Measurements from ENCODE around the gene DHX38.

The DHX38 gene

GRCh38 chr16:72098936-72099335, 5.3 kb downstream of the DHX38 start:
- Histone ChIP-seq H3K27me3 (ENCODE audit: insufficient read depth, low read length) (no peaks in the 10 kb centered on the region), H3K4me3 (ENCODE audit: low read length) (no peak overlapping the region), H3K4me1 (ENCODE audit: insufficient read depth, low read length) (peaks cover 15% of the 10 kb centered on the region), H3K9me3 (ENCODE audit: low read length) (no peaks in the 10 kb centered on the region), H3K36me3 (ENCODE audit: insufficient read depth, low read length) (peaks cover 74% of the 10 kb centered on the region), H2AFZ (ENCODE audit: low read depth, low read length) (no peak overlapping the region)

- Histone ChIP-seq H3K36me3 (ENCODE audit: insufficient read depth, low read length) (peaks cover 78% of the 10 kb centered on the region), H3K9me3 (ENCODE audit: low read length) (no peaks in the 10 kb centered on the region), H3K4me3 (ENCODE audit: low read length) (no peak overlapping the region), H2AFZ (ENCODE audit: low read depth, low read length) (no peak overlapping the region), H3K4me1 (ENCODE audit: insufficient read depth, low read length) (peaks cover 15% of the 10 kb centered on the region), H3K27me3 (ENCODE audit: insufficient read depth, low read length) (no peaks in the 10 kb centered on the region)
Observed at GRCh38 chr16:72099377-72099818, 5.8 kb downstream of the DHX38 start.

- Histone ChIP-seq H3K27me3 (ENCODE audit: insufficient read depth, low read length) (no peaks in the 10 kb centered on the region), H3K4me3 (ENCODE audit: low read length) (no peak overlapping the region), H3K4me1 (ENCODE audit: insufficient read depth, low read length) (no peaks in the 10 kb centered on the region), H2AFZ (ENCODE audit: low read depth, low read length) (no peak overlapping the region), H3K36me3 (ENCODE audit: insufficient read depth, low read length) (peaks cover 93% of the 10 kb centered on the region), H3K9me3 (ENCODE audit: low read length) (no peaks in the 10 kb centered on the region)
Observed at GRCh38 chr16:72101195-72101594, 7.5 kb downstream of the DHX38 start.

GRCh38 chr16:72104905-72105304, 11.3 kb downstream of the DHX38 start:
- peaks cover 2% of the 10 kb centered on the region for H3K9me3 ChIP-seq (ENCODE audit: low read length)
- no peak overlapping the region for H2AFZ ChIP-seq (ENCODE audit: low read depth, low read length)
- H3K4me1 ChIP-seq (ENCODE audit: insufficient read depth, low read length) = no peaks in the 10 kb centered on the region
- H3K4me3 ChIP-seq (ENCODE audit: low read length) = no peak overlapping the region
- H3K27me3 ChIP-seq (ENCODE audit: insufficient read depth, low read length) = no peaks in the 10 kb centered on the region
- H3K36me3 ChIP-seq (ENCODE audit: insufficient read depth, low read length) = peaks cover 95% of the 10 kb centered on the region

- Histone ChIP-seq H3K9me3 (ENCODE audit: low read length) (peaks cover 2% of the 10 kb centered on the region), H3K27me3 (ENCODE audit: insufficient read depth, low read length) (no peaks in the 10 kb centered on the region), H3K4me1 (ENCODE audit: insufficient read depth, low read length) (no peaks in the 10 kb centered on the region), H3K4me3 (ENCODE audit: low read length) (no peak overlapping the region), H3K36me3 (ENCODE audit: insufficient read depth, low read length) (peaks cover 96% of the 10 kb centered on the region), H2AFZ (ENCODE audit: low read depth, low read length) (no peak overlapping the region)
Observed at GRCh38 chr16:72105978-72106377, 12.3 kb downstream of the DHX38 start.

GRCh38 chr16:72107371-72107770, 13.7 kb downstream of the DHX38 start:
- H3K9me3 ChIP-seq (ENCODE audit: low read length) = peaks cover 2% of the 10 kb centered on the region
- H3K4me1 ChIP-seq (ENCODE audit: insufficient read depth, low read length) = peaks cover 3% of the 10 kb centered on the region
- no peaks in the 10 kb centered on the region for H3K27me3 ChIP-seq (ENCODE audit: insufficient read depth, low read length)
- H3K4me3 ChIP-seq (ENCODE audit: low read length) = no peak overlapping the region
- H3K36me3 ChIP-seq (ENCODE audit: insufficient read depth, low read length) = peaks cover 96% of the 10 kb centered on the region
- H2AFZ ChIP-seq (ENCODE audit: low read depth, low read length) = no peak overlapping the region

- H3K4me3 ChIP-seq (ENCODE audit: low read length) = no peak overlapping the region
- H2AFZ ChIP-seq (ENCODE audit: low read depth, low read length) = no peak overlapping the region
- peaks cover 3% of the 10 kb centered on the region for H3K4me1 ChIP-seq (ENCODE audit: insufficient read depth, low read length)
- H3K9me3 ChIP-seq (ENCODE audit: low read length) = peaks cover 2% of the 10 kb centered on the region
- no peaks in the 10 kb centered on the region for H3K27me3 ChIP-seq (ENCODE audit: insufficient read depth, low read length)
- peaks cover 94% of the 10 kb centered on the region for H3K36me3 ChIP-seq (ENCODE audit: insufficient read depth, low read length)
Observed at GRCh38 chr16:72108353-72109102, 14.9 kb downstream of the DHX38 start.

GRCh38 chr16:72109300-72109699, 15.7 kb downstream of the DHX38 start:
- Histone ChIP-seq H3K4me3 (ENCODE audit: low read length) (no peak overlapping the region), H3K36me3 (ENCODE audit: insufficient read depth, low read length) (peaks cover 90% of the 10 kb centered on the region), H3K9me3 (ENCODE audit: low read length) (peaks cover 2% of the 10 kb centered on the region), H3K4me1 (ENCODE audit: insufficient read depth, low read length) (peaks cover 3% of the 10 kb centered on the region), H3K27me3 (ENCODE audit: insufficient read depth, low read length) (no peaks in the 10 kb centered on the region), H2AFZ (ENCODE audit: low read depth, low read length) (no peak overlapping the region)

GRCh38 chr16:72109966-72110530, 16.4 kb downstream of the DHX38 start:
- peaks cover 3% of the 10 kb centered on the region for H3K4me1 ChIP-seq (ENCODE audit: insufficient read depth, low read length)
- H3K9me3 ChIP-seq (ENCODE audit: low read length) = peaks cover 2% of the 10 kb centered on the region
- H3K27me3 ChIP-seq (ENCODE audit: insufficient read depth, low read length) = no peaks in the 10 kb centered on the region
- no peak overlapping the region for H3K4me3 ChIP-seq (ENCODE audit: low read length)
- peaks cover 82% of the 10 kb centered on the region for H3K36me3 ChIP-seq (ENCODE audit: insufficient read depth, low read length)
- no peak overlapping the region for H2AFZ ChIP-seq (ENCODE audit: low read depth, low read length)

- H3K4me3 ChIP-seq (ENCODE audit: low read length) = no peak overlapping the region
- H3K4me1 ChIP-seq (ENCODE audit: insufficient read depth, low read length) = peaks cover 3% of the 10 kb centered on the region
- H2AFZ ChIP-seq (ENCODE audit: low read depth, low read length) = no peak overlapping the region
- peaks cover 73% of the 10 kb centered on the region for H3K36me3 ChIP-seq (ENCODE audit: insufficient read depth, low read length)
- H3K9me3 ChIP-seq (ENCODE audit: low read length) = peaks cover 2% of the 10 kb centered on the region
- H3K27me3 ChIP-seq (ENCODE audit: insufficient read depth, low read length) = no peaks in the 10 kb centered on the region
Observed at GRCh38 chr16:72110662-72111615, 17.3 kb downstream of the DHX38 start.

- Histone ChIP-seq H3K9me3 (ENCODE audit: low read length) (peaks cover 2% of the 10 kb centered on the region), H3K4me1 (ENCODE audit: insufficient read depth, low read length) (peaks cover 3% of the 10 kb centered on the region), H3K27me3 (ENCODE audit: insufficient read depth, low read length) (no peaks in the 10 kb centered on the region), H3K36me3 (ENCODE audit: insufficient read depth, low read length) (peaks cover 65% of the 10 kb centered on the region), H3K4me3 (ENCODE audit: low read length) (no peak overlapping the region), H2AFZ (ENCODE audit: low read depth, low read length) (no peak overlapping the region)
Observed at GRCh38 chr16:72111657-72112451, 18.2 kb downstream of the DHX38 start.

- Histone ChIP-seq H3K36me3 (ENCODE audit: insufficient read depth, low read length) (peaks cover 60% of the 10 kb centered on the region), H3K9me3 (ENCODE audit: low read length) (peaks cover 2% of the 10 kb centered on the region), H3K4me3 (ENCODE audit: low read length) (no peak overlapping the region), H2AFZ (ENCODE audit: low read depth, low read length) (no peak overlapping the region), H3K4me1 (ENCODE audit: insufficient read depth, low read length) (peaks cover 3% of the 10 kb centered on the region), H3K27me3 (ENCODE audit: insufficient read depth, low read length) (no peaks in the 10 kb centered on the region)
Observed at GRCh38 chr16:72112452-72112792, 18.8 kb downstream of the DHX38 start.

All from neuron (in vitro differentiated cells).